Body of pancreas (tissue), 4 donors: ENCODE measurements around the gene ZNF532. TPM values are rescaled to one million over a fixed set of nuclear protein-coding genes. Genes with fewer than 3 reads are reported as not detected.

Source experiments
- ATAC-seq: fragments of 150-250 bp; one replicate; pipeline ENCODE4 v1.9.1; 2016
- DNase-seq, 4 donors: peaks; one replicate each; pipeline ENCODE4 v3.0.0-alpha.2; 2019
- H3K27ac ChIP-seq, 4 donors: fragments of 200-600 bp; sonication (generic); 1 replicate in 3 of 4; 2 replicates in 1 of 4; pipeline versions ENCODE4 v1.5.1 to v1.6.1; 2016 to 2019; ENCODE audit warnings: mild to moderate bottlenecking in 1 of 4, mixed read lengths in 1 of 4, moderate library complexity in 1 of 4
- H3K27me3 ChIP-seq, 2 donors: fragments of 200-600 bp; sonication (generic); one replicate each; pipeline ENCODE4 v1.6.0; 2016; ENCODE audit warnings: mild to moderate bottlenecking in 1 of 2
- H3K36me3 ChIP-seq, 2 donors: fragments of 200-600 bp; sonication (generic); replicated peaks in 1 of 2; 2 replicates each; pipeline ENCODE4 v1.5.1; 2016; ENCODE audit warnings: low read depth in 2 of 2; ENCODE audit not compliant: insufficient read depth in 1 of 2
- H3K4me1 ChIP-seq: fragments of 200-600 bp; sonication (generic); one replicate; pipeline ENCODE4 v1.6.0; 2016
- H3K4me3 ChIP-seq, 2 donors: fragments of 200-600 bp; sonication (generic); 1 replicate in 1 of 2; 2 replicates in 1 of 2; pipeline ENCODE4 v1.5.1; 2016 to 2019
- H3K9me3 ChIP-seq, 3 donors: fragments of 200-600 bp; sonication (generic); 1 replicate in 2 of 3; 2 replicates in 1 of 3; pipeline ENCODE4 v1.5.1; 2016
- POLR2A ChIP-seq, 3 donors: fragments of 450-650 bp; IDR thresholded peaks; one replicate each; pipeline ENCODE4 v1.6.1; 2016; ENCODE audit warnings: antibody characterized with exemption in 3 of 3, mild to moderate bottlenecking in 2 of 3
- WGBS, 2 donors: methylation state at CpG; one replicate each; pipeline ENCODE4 v1.1.5; 2017; 5-methylcytosine and 5-hydroxymethylcytosine counted together
- intact Hi-C: fragments of 100-400 bp; cut with DNase I; formaldehyde crosslinking; loops from one replicate; pipeline ENCODE4 v1.15.1; 2023
- total RNA-seq, 2 donors: library from RNA; depleted of rRNA; stranded (reverse); fragments of >200 nt; gene quantifications; one replicate each; pipeline ENCODE4 v1.1.0, GENCODE V29; 2016
- TF ChIP-seq, protein P1 (sequence below), 7 experiments: fragments of 450-650 bp in 4 of 7; fragments of 200-600 bp in 3 of 7; sonication (generic) in 3 of 7; IDR thresholded peaks; one replicate each; pipeline ENCODE4 v1.5.1; 2016 to 2019; ENCODE audit warnings: antibody characterized with exemption in 7 of 7

ZNF532 gene
- total RNA-seq, 2 donors from 2014 or later, result 12.2 to 52.1 TPM

DNA sequence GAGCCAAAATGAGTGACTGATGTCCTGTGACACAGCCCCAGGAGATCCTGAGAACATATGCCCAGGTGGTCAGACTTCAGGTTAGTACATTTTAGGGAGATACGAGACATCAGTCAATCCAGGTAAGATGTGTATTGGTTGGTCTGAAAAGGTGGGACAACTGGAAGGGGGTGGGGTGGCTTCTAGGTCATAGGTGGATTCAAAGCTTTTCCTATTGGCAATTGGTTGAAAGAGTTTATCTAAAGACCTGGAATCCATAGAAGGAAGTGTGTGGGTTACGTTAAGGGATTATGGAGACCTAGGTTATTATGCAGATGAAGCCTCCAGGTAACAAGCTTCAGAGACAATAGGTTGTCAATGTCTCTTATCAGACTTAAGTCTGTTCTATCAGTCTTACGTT lies 136.5 kb downstream of the ZNF532 start:
- H3K4me3 ChIP-seq, result no peak overlapping the region
- TF ChIP-seq, protein P1, sequence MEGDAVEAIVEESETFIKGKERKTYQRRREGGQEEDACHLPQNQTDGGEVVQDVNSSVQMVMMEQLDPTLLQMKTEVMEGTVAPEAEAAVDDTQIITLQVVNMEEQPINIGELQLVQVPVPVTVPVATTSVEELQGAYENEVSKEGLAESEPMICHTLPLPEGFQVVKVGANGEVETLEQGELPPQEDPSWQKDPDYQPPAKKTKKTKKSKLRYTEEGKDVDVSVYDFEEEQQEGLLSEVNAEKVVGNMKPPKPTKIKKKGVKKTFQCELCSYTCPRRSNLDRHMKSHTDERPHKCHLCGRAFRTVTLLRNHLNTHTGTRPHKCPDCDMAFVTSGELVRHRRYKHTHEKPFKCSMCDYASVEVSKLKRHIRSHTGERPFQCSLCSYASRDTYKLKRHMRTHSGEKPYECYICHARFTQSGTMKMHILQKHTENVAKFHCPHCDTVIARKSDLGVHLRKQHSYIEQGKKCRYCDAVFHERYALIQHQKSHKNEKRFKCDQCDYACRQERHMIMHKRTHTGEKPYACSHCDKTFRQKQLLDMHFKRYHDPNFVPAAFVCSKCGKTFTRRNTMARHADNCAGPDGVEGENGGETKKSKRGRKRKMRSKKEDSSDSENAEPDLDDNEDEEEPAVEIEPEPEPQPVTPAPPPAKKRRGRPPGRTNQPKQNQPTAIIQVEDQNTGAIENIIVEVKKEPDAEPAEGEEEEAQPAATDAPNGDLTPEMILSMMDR (IDR thresholded peaks at IDR 0.05), result no peak
- TF ChIP-seq POLR2A (IDR thresholded peaks at IDR 0.05), result no peak
- no peak for ATAC-seq
- DNase-seq, result no peak
- H3K27ac ChIP-seq, result no peak overlapping the region
- 79 to 83% methylated on average over 3 of the region's 3 CpGs for WGBS, 2 donors
- no peaks in the 10 kb centered on the region for H3K36me3 ChIP-seq
- no peaks in the 10 kb centered on the region for H3K9me3 ChIP-seq
- H3K4me1 ChIP-seq, result no peaks in the 10 kb centered on the region
- intact Hi-C loops, result no loop called here
- no peaks in the 10 kb centered on the region for H3K27me3 ChIP-seq

DNA sequence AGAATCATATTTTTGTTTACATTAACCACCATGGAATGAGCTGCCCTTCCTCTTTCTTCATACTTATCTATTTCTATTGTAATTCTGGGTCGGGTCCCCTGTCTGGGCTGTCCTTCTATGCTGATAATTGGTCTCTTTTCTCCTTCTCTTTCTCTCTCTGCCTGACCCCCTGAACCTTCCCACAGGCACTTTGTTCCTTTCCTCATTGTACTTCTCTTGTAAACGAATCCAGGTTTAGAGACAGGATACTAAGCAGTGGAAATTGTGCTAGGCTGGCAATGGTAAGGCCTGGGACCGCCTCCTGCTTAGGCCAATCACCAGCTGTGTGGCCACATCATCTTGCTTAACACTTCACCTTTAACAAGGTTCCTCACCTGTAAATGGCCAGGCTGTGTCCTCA lies 137.0 kb downstream of the ZNF532 start:
- Histone ChIP-seq H3K4me1 (no peaks in the 10 kb centered on the region), H3K9me3 (no peaks in the 10 kb centered on the region), H3K27me3 (no peaks in the 10 kb centered on the region), H3K4me3 (no peak overlapping the region), H3K27ac (no peak overlapping the region), H3K36me3 (no peaks in the 10 kb centered on the region)
- intact Hi-C loops, result no loop called here
- 53 to 54% methylated on average over 3 of the region's 3 CpGs for WGBS, 2 donors
- no peak for TF ChIP-seq POLR2A (IDR thresholded peaks at IDR 0.05)
- TF ChIP-seq, protein P1 (IDR thresholded peaks at IDR 0.05), result no peak
- ATAC-seq (no peak), DNase-seq (no peak)

DNA sequence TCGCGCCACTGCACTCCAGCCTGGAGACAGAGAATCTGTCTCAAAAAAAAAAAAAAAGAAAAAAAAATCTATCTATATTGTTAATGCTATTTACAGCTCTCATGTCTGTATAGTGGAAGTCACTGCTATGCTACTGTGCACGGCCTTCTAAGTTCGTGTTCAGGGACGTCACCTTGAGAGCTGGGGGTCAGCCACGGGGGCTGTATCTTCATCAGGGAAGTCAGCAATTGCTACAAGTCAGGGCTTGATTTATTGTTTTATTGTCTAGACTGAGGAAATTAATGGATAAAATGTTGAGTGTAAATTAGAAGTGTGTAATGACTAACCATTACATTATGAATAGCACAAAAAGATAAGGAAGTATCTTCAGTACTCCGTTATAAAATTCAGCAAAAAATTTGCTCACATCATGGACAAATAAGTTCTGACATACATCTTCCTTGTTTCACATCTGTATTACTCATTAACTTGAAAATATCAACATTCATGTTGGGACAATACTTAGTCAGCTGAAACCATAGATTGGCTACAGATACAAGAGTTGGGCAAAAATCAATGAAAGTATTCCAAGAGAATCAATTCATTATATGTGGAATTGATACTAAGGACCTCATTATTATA lies 138.4 kb downstream of the ZNF532 start:
- Histone ChIP-seq H3K27ac (peak overlapping the region in 1 of 4 donors; percentile 39), H3K36me3 (no peaks in the 10 kb centered on the region), H3K27me3 (no peaks in the 10 kb centered on the region), H3K4me1 (no peaks in the 10 kb centered on the region), H3K4me3 (no peak overlapping the region), H3K9me3 (no peaks in the 10 kb centered on the region)
- intact Hi-C loops, result no loop called here
- DNase-seq (no peak), ATAC-seq (no peak)
- 38 to 46% methylated on average over 7 of the region's 7 CpGs for WGBS, 2 donors
- TF ChIP-seq, protein P1 (IDR thresholded peaks at IDR 0.05), result no peak

DNA sequence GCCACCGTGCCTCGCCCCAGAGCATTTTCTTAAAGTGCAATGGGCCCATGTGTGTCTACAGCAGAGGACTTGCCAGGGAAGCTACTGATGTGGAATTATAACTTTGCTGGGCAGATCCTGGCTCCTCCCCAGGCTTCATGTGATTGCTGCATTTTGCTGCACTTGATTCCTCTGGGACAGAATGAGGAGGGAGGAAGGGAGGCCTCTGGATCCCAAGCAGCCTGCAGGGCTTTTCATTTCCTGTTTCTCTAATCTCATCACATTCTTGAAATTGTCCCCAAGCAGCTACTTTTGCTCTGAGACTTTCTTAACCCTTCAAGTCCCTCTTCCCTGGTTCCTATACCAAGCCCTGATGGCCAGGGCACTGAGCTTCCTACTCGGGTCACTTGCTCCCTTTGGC lies 140.6 kb downstream of the ZNF532 start:
- TF ChIP-seq, protein P1 (IDR thresholded peaks at IDR 0.05), result no peak
- no peak for TF ChIP-seq POLR2A (IDR thresholded peaks at IDR 0.05)
- intact Hi-C loops, result no loop called here
- DNase-seq, result peak in 3 of 4 donors; percentile 22 to 24 (median 22)
- Histone ChIP-seq H3K27ac (peak overlapping the region in 2 of 4 donors; percentile 27 to 51), H3K27me3 (no peaks in the 10 kb centered on the region), H3K9me3 (no peaks in the 10 kb centered on the region), H3K4me3 (no peak overlapping the region), H3K4me1 (no peaks in the 10 kb centered on the region), H3K36me3 (no peaks in the 10 kb centered on the region)
- 65 to 66% methylated on average over 1 to 3 of the region's 3 CpGs for WGBS, 2 donors
- peak; percentile 58 for ATAC-seq

DNA sequence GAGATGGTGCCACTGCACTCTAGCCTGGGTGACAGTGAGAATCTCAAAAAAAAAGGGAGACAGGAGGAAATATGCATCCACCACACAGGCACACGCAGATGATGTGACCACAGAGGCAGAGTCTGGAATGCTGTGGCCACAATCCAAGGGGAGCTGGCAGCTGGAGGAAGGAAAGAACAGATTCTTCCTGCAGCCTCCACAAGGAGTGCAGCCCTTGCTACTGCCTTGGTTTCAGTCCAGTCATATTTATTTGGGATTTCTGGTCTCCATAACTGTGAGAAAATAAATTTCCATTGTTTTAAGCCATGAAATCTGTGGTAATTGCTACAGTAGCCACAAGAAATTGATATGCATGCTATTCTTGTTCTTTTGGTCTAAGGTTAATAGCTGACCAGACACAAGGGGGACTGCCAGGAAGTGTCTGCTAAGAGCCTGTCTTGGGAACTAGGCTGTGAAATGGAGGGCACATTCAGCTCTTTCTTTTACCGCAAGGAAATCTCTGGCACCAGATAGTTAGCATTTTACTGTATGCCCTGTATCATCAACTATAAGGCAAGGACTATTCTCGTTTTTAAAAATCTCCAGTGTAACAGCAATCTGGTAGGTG lies 141.9 kb downstream of the ZNF532 start:
- Histone ChIP-seq H3K27me3 (no peaks in the 10 kb centered on the region), H3K4me1 (no peaks in the 10 kb centered on the region), H3K27ac (peak overlapping the region in 1 of 4 donors; percentile 51), H3K4me3 (no peak overlapping the region), H3K36me3 (no peaks in the 10 kb centered on the region), H3K9me3 (no peaks in the 10 kb centered on the region)
- DNase-seq (no peak), ATAC-seq (no peak)
- intact Hi-C loops, result no loop called here
- WGBS, 2 donors, result 72 to 78% methylated on average over 3 of the region's 3 CpGs
- no peak for TF ChIP-seq POLR2A (IDR thresholded peaks at IDR 0.05)
- TF ChIP-seq, protein P1 (IDR thresholded peaks at IDR 0.05), result no peak
